Endothelial cell of umbilical vein (primary cell): Measurements from ENCODE around the gene RHCE. TPM values are rescaled to one million over a fixed set of nuclear protein-coding genes. Genes with fewer than 3 reads are reported as not detected.

Source experiments
- BruUV-seq: library from RNA; stranded (reverse); fragments of 400-500 nt; replicated peaks from 2 replicates; lab custom pipeline; 2021; lab: Mats Ljungman, UMichigan
- CTCF ChIA-PET: fragments of 300-600, 350-600 bp; sonication (Branson Sonifier 250); formaldehyde crosslinking; loops from one replicate; lab custom pipeline; 2021; ENCODE audit warnings: antibody characterized with exemption, inconsistent platforms; lab: Charles Lee
- POLR2A ChIA-PET: fragments of 300-600, 350-600 bp; sonication (Branson Sonifier 250); formaldehyde crosslinking; loops from one replicate; lab custom pipeline; 2021; ENCODE audit warnings: antibody characterized with exemption, inconsistent platforms; lab: Charles Lee
- DNase-seq: peaks from one replicate; pipeline ENCODE4 v3.0.0-alpha.2; 2011; ENCODE audit warnings: low read depth, low spot score
- FAIRE-seq: peaks from 2 replicates; lab custom pipeline; 2011; peaks lifted over from hg19 to GRCh38; lab: Jason Lieb, UNC
- H2AFZ ChIP-seq: 2 replicates; pipeline ENCODE4 v1.6.0; 2012; ENCODE audit warnings: low read depth, low read length, control low read depth, inconsistent platforms
- H3K27ac ChIP-seq: 2 replicates; pipeline ENCODE4 v1.5.1; 2011; ENCODE audit warnings: low read depth, mild to moderate bottlenecking, control low read depth, low read length, moderate library complexity; ENCODE audit not compliant: insufficient read depth
- H3K27me3 ChIP-seq, 2 experiments: 2 replicates each; pipeline versions ENCODE4 v1.6.0 to v1.6.1; 2011; ENCODE audit warnings: low read length in 2 of 2, mixed read lengths in 1 of 2; ENCODE audit not compliant: control insufficient read depth in 2 of 2, insufficient read depth in 2 of 2
- H3K36me3 ChIP-seq, 2 experiments: 2 replicates in 1 of 2; 3 replicates in 1 of 2; pipeline ENCODE4 v1.5.1; 2011; ENCODE audit warnings: low read length in 2 of 2, mild to moderate bottlenecking in 1 of 2, moderate library complexity in 1 of 2; ENCODE audit not compliant: control insufficient read depth in 2 of 2, insufficient read depth in 2 of 2; ENCODE audit errors: extremely low read depth in 1 of 2
- H3K4me1 ChIP-seq: 3 replicates; pipeline ENCODE4 v1.5.1; 2011; ENCODE audit warnings: mild to moderate bottlenecking, low read length; ENCODE audit not compliant: control insufficient read depth, insufficient read depth; ENCODE audit errors: extremely low read depth
- H3K4me2 ChIP-seq: 2 replicates; pipeline ENCODE4 v1.6.1; 2011; ENCODE audit warnings: low read length, control low read depth, mixed read lengths; ENCODE audit not compliant: insufficient read depth
- H3K4me3 ChIP-seq, 3 experiments: fragments of 200-600 bp in 1 of 3; sonication (generic), shearing (Covaris generic) in 1 of 3; replicated peaks in 1 of 3; 2 replicates each; pipeline ENCODE4 v1.5.1; 2011 to 2016; ENCODE audit warnings: control low read depth in 3 of 3, low read length in 3 of 3, mild to moderate bottlenecking in 2 of 3, inconsistent platforms in 1 of 3, low read depth in 1 of 3, moderate library complexity in 1 of 3; ENCODE audit not compliant: insufficient read depth in 1 of 3
- H3K79me2 ChIP-seq: 2 replicates; pipeline ENCODE4 v1.6.0; 2012; ENCODE audit warnings: low read length, inconsistent platforms; ENCODE audit not compliant: control insufficient read depth, insufficient read depth
- H3K9ac ChIP-seq: replicated peaks from 2 replicates; pipeline ENCODE3; 2011; ENCODE audit warnings: low read length, control low read depth; ENCODE audit not compliant: insufficient read depth; ENCODE audit errors: extremely low read depth
- H3K9me1 ChIP-seq: replicated peaks from 3 replicates; pipeline ENCODE4 v1.6.0; 2011; ENCODE audit warnings: mild to moderate bottlenecking, low read length; ENCODE audit not compliant: control insufficient read depth, insufficient read depth; ENCODE audit errors: extremely low read depth
- H3K9me3 ChIP-seq: replicated peaks from 2 replicates; pipeline ENCODE4 v1.5.1; 2012; ENCODE audit warnings: low read length, inconsistent platforms; ENCODE audit not compliant: control insufficient read depth, insufficient read depth
- H4K20me1 ChIP-seq: replicated peaks from 2 replicates; pipeline ENCODE3; 2011; ENCODE audit warnings: mild to moderate bottlenecking, low read length; ENCODE audit not compliant: control insufficient read depth, insufficient read depth; ENCODE audit errors: extremely low read depth
- EZH2 ChIP-seq: IDR thresholded peaks from 2 replicates; pipeline ENCODE4 v1.6.1; 2012; ENCODE audit warnings: borderline replicate concordance, low read depth, mild to moderate bottlenecking, moderate library complexity, low read length, inconsistent platforms; ENCODE audit not compliant: severe bottlenecking
- FOS ChIP-seq: IDR thresholded peaks from 2 replicates; pipeline ENCODE4 v1.6.1; 2011; ENCODE audit warnings: mild to moderate bottlenecking, low read length, moderate library complexity, borderline replicate concordance; ENCODE audit not compliant: insufficient read depth
- GATA2 ChIP-seq: IDR thresholded peaks from 2 replicates; pipeline ENCODE4 v1.7.0; 2011; ENCODE audit warnings: low read depth, mild to moderate bottlenecking, moderate library complexity, mixed read lengths, low read length; ENCODE audit not compliant: insufficient read length, insufficient read depth
- JUN ChIP-seq: IDR thresholded peaks from 2 replicates; pipeline ENCODE4 v1.6.1; 2011; ENCODE audit warnings: borderline replicate concordance, low read depth; ENCODE audit not compliant: insufficient read length, insufficient read depth
- MAX ChIP-seq: IDR thresholded peaks from 2 replicates; pipeline ENCODE4 v1.6.1; 2011; ENCODE audit not compliant: insufficient read depth, insufficient read length
- MYC ChIP-seq: IDR thresholded peaks from one replicate; pipeline ENCODE4 v1.6.1; 2011; ENCODE audit warnings: mild to moderate bottlenecking, low read depth, low read length
- POLR2A ChIP-seq: IDR thresholded peaks from 2 replicates; pipeline ENCODE4 v1.6.1; 2012; ENCODE audit warnings: low read depth, mild to moderate bottlenecking, control low read depth, low read length
- POLR2AphosphoS5 ChIP-seq: IDR thresholded peaks from 2 replicates; pipeline ENCODE4 v1.6.1; 2012; ENCODE audit warnings: low read depth, mild to moderate bottlenecking, control low read depth, low read length, moderate library complexity; ENCODE audit not compliant: insufficient read depth
- dilution Hi-C: fragments of 300-500 bp; cut with MboI; formaldehyde crosslinking; loops from one replicate; pipeline ENCODE4 v1.15.0; 2019; ENCODE audit warnings: low sequenced_read_pairs; ENCODE audit not compliant: extremely low pct_ligation_motif_present
- intact Hi-C: fragments of 100-400 bp; cut with micrococcal nuclease; formaldehyde crosslinking; loops from one replicate; pipeline ENCODE4 v1.10.0; 2022
- polyA plus RNA-seq, 4 experiments: library from polyadenylated mRNA; depleted of rRNA in 3 of 4; stranded (reverse) in 3 of 4; unstranded in 1 of 4; fragments of >200 nt; gene quantifications; 2 replicates each; pipeline versions ENCODE4 v1.2.1 to v1.2.3, GENCODE V29; 2011 to 2012; ENCODE audit warnings: missing spikeins in 1 of 4
- total RNA-seq: library from RNA; stranded (reverse); gene quantifications from 2 replicates; pipeline ENCODE4 v1.2.3, GENCODE V29; 2021
- TF ChIP-seq, protein P1 (sequence below), 2 donors: IDR thresholded peaks; 1 replicate in 1 of 2; 2 replicates in 1 of 2; pipeline ENCODE4 v1.5.1; 2011; ENCODE audit warnings: low read length in 2 of 2, mild to moderate bottlenecking in 2 of 2, moderate library complexity in 2 of 2, control low read depth in 1 of 2, inconsistent platforms in 1 of 2, low read depth in 1 of 2; ENCODE audit not compliant: insufficient read depth in 1 of 2; ENCODE audit errors: extremely low read depth in 1 of 2

Gene RHCE
- total and polyA plus RNA-seq, 2 donors (not counting 3 experiments of a cell fraction or from before 2014, with no cell fraction given): 0.07 TPM; not detected in 1

- Histone ChIP-seq H3K36me3 (no peaks in the 10 kb centered on the region), H3K4me2 (no peak overlapping the region), H3K9me3 (no peaks in the 10 kb centered on the region), H3K79me2 (peaks cover 52% of the 10 kb centered on the region), H3K9me1 (no peaks in the 10 kb centered on the region), H3K9ac (no peak overlapping the region), H3K27me3 (no peaks in the 10 kb centered on the region), H3K27ac (no peak overlapping the region), H3K4me3 (no peak overlapping the region), H4K20me1 (no peaks in the 10 kb centered on the region), H3K4me1 (peaks cover 6% of the 10 kb centered on the region), H2AFZ (no peak overlapping the region)
- no peak for DNase-seq
- ChIA-PET CTCF (interaction anchor here (1.2 to 2.2 kb wide), 5 partner anchors 8 to 78 kb away, joined by 3 to 20 read pairs (median 6); no protein-coding TSS in a partner anchor), POLR2A (no interaction called here)
- intact Hi-C loops (no loop called here), dilution Hi-C loops (no loop called here)
- no TSS peak for BruUV-seq
- FAIRE-seq: no peak
- TF ChIP-seq MYC (no peak), MAX (no peak), POLR2AphosphoS5 (no peak), POLR2A (no peak), GATA2 (no peak), JUN (no peak), EZH2 (no peak), FOS (no peak)
- TF ChIP-seq, protein P1, sequence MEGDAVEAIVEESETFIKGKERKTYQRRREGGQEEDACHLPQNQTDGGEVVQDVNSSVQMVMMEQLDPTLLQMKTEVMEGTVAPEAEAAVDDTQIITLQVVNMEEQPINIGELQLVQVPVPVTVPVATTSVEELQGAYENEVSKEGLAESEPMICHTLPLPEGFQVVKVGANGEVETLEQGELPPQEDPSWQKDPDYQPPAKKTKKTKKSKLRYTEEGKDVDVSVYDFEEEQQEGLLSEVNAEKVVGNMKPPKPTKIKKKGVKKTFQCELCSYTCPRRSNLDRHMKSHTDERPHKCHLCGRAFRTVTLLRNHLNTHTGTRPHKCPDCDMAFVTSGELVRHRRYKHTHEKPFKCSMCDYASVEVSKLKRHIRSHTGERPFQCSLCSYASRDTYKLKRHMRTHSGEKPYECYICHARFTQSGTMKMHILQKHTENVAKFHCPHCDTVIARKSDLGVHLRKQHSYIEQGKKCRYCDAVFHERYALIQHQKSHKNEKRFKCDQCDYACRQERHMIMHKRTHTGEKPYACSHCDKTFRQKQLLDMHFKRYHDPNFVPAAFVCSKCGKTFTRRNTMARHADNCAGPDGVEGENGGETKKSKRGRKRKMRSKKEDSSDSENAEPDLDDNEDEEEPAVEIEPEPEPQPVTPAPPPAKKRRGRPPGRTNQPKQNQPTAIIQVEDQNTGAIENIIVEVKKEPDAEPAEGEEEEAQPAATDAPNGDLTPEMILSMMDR (IDR thresholded peaks at IDR 0.05; ENCODE audit: extremely low read depth in 1 of 2, insufficient read depth in 1 of 2, low read depth in 1 of 2, low read length in 2 of 2): no peak
Observed at GRCh38 chr1:25443030-25443699, 22.5 kb upstream of the RHCE start.
